GM18498 (cell line): Measurements from ENCODE around the gene FBLN5.
"Not testable (repeated sequence)": the region's sequence is repeated elsewhere in the genome, so short reads cannot be mapped to it uniquely, and the experiment has no call there.

Experiments
- ATAC-seq: cut with Tn5 transposase; IDR thresholded peaks from one replicate; pipeline ENCODE4 v1.9.1; 2021; ENCODE audit warnings: mild to moderate bottlenecking, moderate library complexity; ENCODE audit not compliant: unreplicated experiment

FBLN5 gene

GRCh38 chr14:91867316-91867988 is 80.0 kb downstream of the FBLN5 start, which contains the start of gene TC2N:
TSS of gene TC2N (minus strand) at chr14:91867536. CDS start at chr14:91813769, 53,767 bp downstream.
- no peak for ATAC-seq

GRCh38 chr14:91866511-91867295 is 80.8 kb downstream of the FBLN5 start:
- ATAC-seq: no peak

GRCh38 chr14:91866061-91866460 is 81.4 kb downstream of the FBLN5 start:
- ATAC-seq: no peak

GRCh38 chr14:91862417-91862816 is 85.1 kb downstream of the FBLN5 start:
- ATAC-seq: no peak

- ATAC-seq: no peak
Observed at GRCh38 chr14:91861091-91861490, 86.4 kb downstream of the FBLN5 start.

GRCh38 chr14:91860238-91860637 is 87.3 kb downstream of the FBLN5 start:
- ATAC-seq: no peak

- ATAC-seq: peak; percentile 74
Observed at GRCh38 chr14:91858536-91859275, 88.8 kb downstream of the FBLN5 start.

- ATAC-seq: no peak
Observed at GRCh38 chr14:91857614-91858013, 89.9 kb downstream of the FBLN5 start.

- no peak for ATAC-seq
Observed at GRCh38 chr14:91854327-91854934, 93.1 kb downstream of the FBLN5 start.

- ATAC-seq: no peak
Observed at GRCh38 chr14:91851563-91851962, 95.9 kb downstream of the FBLN5 start.

- no peak for ATAC-seq
Observed at GRCh38 chr14:91848504-91849001, 98.9 kb downstream of the FBLN5 start.

GRCh38 chr14:91847693-91848092 is 99.8 kb downstream of the FBLN5 start:
- no peak for ATAC-seq

- no peak for ATAC-seq
Observed at GRCh38 chr14:91845652-91846051, 101.8 kb downstream of the FBLN5 start.

- ATAC-seq: not testable (repeated sequence)
Observed at GRCh38 chr14:91845056-91845455, 102.4 kb downstream of the FBLN5 start.

- ATAC-seq: no peak
Observed at GRCh38 chr14:91844029-91844428, 103.5 kb downstream of the FBLN5 start.

- no peak for ATAC-seq
Observed at GRCh38 chr14:91843437-91843836, 104.1 kb downstream of the FBLN5 start.

- no peak for ATAC-seq
Observed at GRCh38 chr14:91841065-91841464, 106.4 kb downstream of the FBLN5 start.

GRCh38 chr14:91839749-91840148 is 107.7 kb downstream of the FBLN5 start:
- no peak for ATAC-seq

GRCh38 chr14:91837076-91837475 is 110.4 kb downstream of the FBLN5 start:
- no peak for ATAC-seq

- ATAC-seq: peak; percentile 73
Observed at GRCh38 chr14:91835920-91836843, 111.3 kb downstream of the FBLN5 start.
